ENCODE data around the gene ABCC3. TPM values are rescaled to one million over a fixed set of nuclear protein-coding genes. Genes with fewer than 3 reads are reported as not detected.

ABCC3 gene
- total and polyA plus RNA-seq, 9 of the 15 experiments (the other 6 are each of a cell fraction or from before 2014, with no cell fraction given) = 0.03 to 1.6 (median 0.42) TPM; not detected in 5

DNA sequence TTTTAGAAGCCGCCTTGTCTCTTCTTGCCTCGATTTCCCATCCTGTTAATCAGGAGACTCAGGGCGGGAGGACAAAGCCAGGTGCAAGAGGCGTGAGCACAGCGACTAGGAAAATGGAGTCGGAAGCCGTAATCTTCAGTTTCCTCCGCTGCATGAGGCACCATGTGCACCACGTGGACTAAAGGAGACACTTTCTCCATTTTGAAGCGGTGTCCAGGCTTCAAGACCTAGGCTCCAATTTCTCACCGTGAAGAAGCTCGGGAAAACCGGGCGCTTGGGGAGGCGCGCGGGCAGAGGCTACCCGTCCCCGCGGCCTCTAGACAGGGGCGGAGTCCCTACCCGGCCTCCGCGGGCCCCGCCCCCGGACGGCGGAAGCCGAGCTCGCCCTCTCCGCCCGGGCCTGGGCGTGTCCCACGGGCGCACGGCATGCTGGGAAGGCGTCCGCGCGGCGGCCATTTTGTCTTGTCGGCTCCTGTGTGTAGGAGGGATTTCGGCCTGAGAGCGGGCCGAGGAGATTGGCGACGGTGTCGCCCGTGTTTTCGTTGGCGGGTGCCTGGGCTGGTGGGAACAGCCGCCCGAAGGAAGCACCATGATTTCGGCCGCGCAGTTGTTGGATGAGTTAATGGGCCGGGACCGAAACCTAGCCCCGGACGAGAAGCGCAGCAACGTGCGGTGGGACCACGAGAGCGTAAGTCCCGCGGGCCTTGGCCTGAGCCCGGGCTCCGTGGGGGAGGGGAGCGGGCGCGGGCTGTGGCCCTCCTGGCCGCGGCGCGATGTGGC is 84.7 kb downstream of the ABCC3 start, which contains the start of gene LUC7L3 (continued):
- no peak for TF ChIP-seq ZNF76 (CRISPR knock-in tag; IDR thresholded peaks at IDR 0.05; ENCODE audit: borderline replicate concordance)
- TF ChIP-seq SOX6 (IDR thresholded peaks at IDR 0.05) = 0 out of 2 replicates have a peak, but pooled peaks have one; percentile 32
- TF ChIP-seq, protein P1, sequence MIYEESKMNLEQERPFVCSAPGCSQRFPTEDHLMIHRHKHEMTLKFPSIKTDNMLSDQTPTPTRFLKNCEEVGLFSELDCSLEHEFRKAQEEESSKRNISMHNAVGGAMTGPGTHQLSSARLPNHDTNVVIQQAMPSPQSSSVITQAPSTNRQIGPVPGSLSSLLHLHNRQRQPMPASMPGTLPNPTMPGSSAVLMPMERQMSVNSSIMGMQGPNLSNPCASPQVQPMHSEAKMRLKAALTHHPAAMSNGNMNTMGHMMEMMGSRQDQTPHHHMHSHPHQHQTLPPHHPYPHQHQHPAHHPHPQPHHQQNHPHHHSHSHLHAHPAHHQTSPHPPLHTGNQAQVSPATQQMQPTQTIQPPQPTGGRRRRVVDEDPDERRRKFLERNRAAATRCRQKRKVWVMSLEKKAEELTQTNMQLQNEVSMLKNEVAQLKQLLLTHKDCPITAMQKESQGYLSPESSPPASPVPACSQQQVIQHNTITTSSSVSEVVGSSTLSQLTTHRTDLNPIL (CRISPR knock-in tag; IDR thresholded peaks at IDR 0.05) = no peak
- TF ChIP-seq LARP7 (IDR thresholded peaks at IDR 0.05) = no peak
- TF ChIP-seq MYBL2 (IDR thresholded peaks at IDR 0.05; ENCODE audit: low read depth) = no peak
- no peak for TF ChIP-seq MYBL2 (CRISPR knock-in tag; IDR thresholded peaks at IDR 0.05; ENCODE audit: borderline replicate concordance)
- TF ChIP-seq SMARCE1 (IDR thresholded peaks at IDR 0.05) = no peak
- peak; percentile 16; the same call in 1 of the 2 replicates for TF ChIP-seq ZEB2 (IDR thresholded peaks at IDR 0.05)
- no peak for TF ChIP-seq PKNOX1 (IDR thresholded peaks at IDR 0.05)
- TF ChIP-seq ETV1 (tag; conservative IDR thresholded peaks at IDR 0.05; ENCODE audit: low read depth) = peak; percentile 42; the same call in 1 of the 2 replicates
- TF ChIP-seq TAF9B (IDR thresholded peaks at IDR 0.05; ENCODE audit: partially characterized antibody) = peak; percentile 79
- no peak for TF ChIP-seq ZBTB49 (CRISPR knock-in tag; IDR thresholded peaks at IDR 0.05; ENCODE audit: borderline replicate concordance)
- no peak; the same call in 1 of the 2 replicates for TF ChIP-seq DMBX1 (CRISPR knock-in tag; IDR thresholded peaks at IDR 0.05; ENCODE audit: borderline replicate concordance)
- no peak for TF ChIP-seq MTA2 (IDR thresholded peaks at IDR 0.05; ENCODE audit: low read depth)
- no peak for TF ChIP-seq NR2C1 (IDR thresholded peaks at IDR 0.05)
- TF ChIP-seq NR2C1 (tag; IDR thresholded peaks at IDR 0.05) = 0 out of 2 replicates have a peak, but pooled peaks have one; percentile 25
- peak; percentile 58; the same call in 1 of the 2 replicates for TF ChIP-seq ZNF311 (CRISPR knock-in tag; IDR thresholded peaks at IDR 0.05)
- TF ChIP-seq ZNF586 (CRISPR knock-in tag; conservative IDR thresholded peaks at IDR 0.05) = no peak
- peak; percentile 32; the same call in 1 of the 2 replicates for TF ChIP-seq ARID1B (IDR thresholded peaks at IDR 0.05)
- TF ChIP-seq ARID3A (IDR thresholded peaks at IDR 0.05; ENCODE audit: borderline replicate concordance, low read depth, low read length) = no peak
- TF ChIP-seq ZNF134 (CRISPR knock-in tag; conservative IDR thresholded peaks at IDR 0.05) = no peak
- no peak; a peak in 1 of 4 replicates for TF ChIP-seq KDM4B (IDR thresholded peaks at IDR 0.05; ENCODE audit: borderline replicate concordance in 2 of 2, low read depth in 1 of 2)
- TF ChIP-seq RB1 (IDR thresholded peaks at IDR 0.05; ENCODE audit: low read depth) = peak; percentile 60; the same call in 1 of the 2 replicates
